Natural killer cell (primary cell): ENCODE data around the gene BCAS3. TPM values are rescaled to one million over a fixed set of nuclear protein-coding genes. Genes with fewer than 3 reads are reported as not detected.

ENCODE experiments used
- ATAC-seq, 3 donors: fragments of 150-1000 bp in 2 of 3; fragments of 200-7000 bp in 1 of 3; cut with Tn5 transposase; 1 replicate in 1 of 3; 2 replicates in 2 of 3; pipeline ENCODE4 v1.10.0; 2021; ENCODE audit warnings: mild to moderate bottlenecking in 2 of 3, moderate library complexity in 2 of 3
- DNase-seq, 2 donors: peaks; one replicate each; pipeline versions ENCODE4 v3.0.0 to v3.0.0-alpha.2; 2013 to 2021; ENCODE audit warnings: mixed read lengths in 1 of 2
- H3K27ac ChIP-seq: one replicate; pipeline ENCODE4 v1.5.1; 2013; ENCODE audit warnings: mild to moderate bottlenecking, low read length
- H3K27me3 ChIP-seq: one replicate; pipeline ENCODE4 v1.6.1; 2013; ENCODE audit warnings: low read length; ENCODE audit not compliant: control insufficient read depth, insufficient read depth
- H3K36me3 ChIP-seq: one replicate; pipeline ENCODE4 v1.6.1; 2013; ENCODE audit warnings: low read length; ENCODE audit not compliant: control insufficient read depth, insufficient read depth
- H3K4me1 ChIP-seq: one replicate; pipeline ENCODE4 v1.6.1; 2013; ENCODE audit warnings: low read length; ENCODE audit not compliant: control insufficient read depth, insufficient read depth
- H3K4me3 ChIP-seq: one replicate; pipeline ENCODE4 v1.5.1; 2013; ENCODE audit warnings: low read length
- H3K9me3 ChIP-seq: one replicate; pipeline ENCODE4 v1.6.1; 2013; ENCODE audit warnings: low read length; ENCODE audit not compliant: control insufficient read depth, insufficient read depth
- H3K27ac Mint-ChIP-seq, 2 donors: one replicate each; pipeline ENCODE4 v1.8.0; 2022; ENCODE audit warnings: mild to moderate bottlenecking in 2 of 2, mixed read lengths in 2 of 2, moderate library complexity in 1 of 2
- H3K27me3 Mint-ChIP-seq, 2 donors: one replicate each; pipeline ENCODE4 v1.8.0; 2022; ENCODE audit warnings: low read depth in 2 of 2, mixed read lengths in 2 of 2
- H3K36me3 Mint-ChIP-seq: one replicate; pipeline ENCODE4 v1.8.0; 2022; ENCODE audit warnings: mixed read lengths
- H3K4me1 Mint-ChIP-seq, 2 donors: one replicate each; pipeline ENCODE4 v1.8.0; 2022; ENCODE audit warnings: mixed read lengths in 2 of 2
- H3K4me3 Mint-ChIP-seq: one replicate; pipeline ENCODE4 v1.8.0; 2022; ENCODE audit warnings: mild to moderate bottlenecking, moderate library complexity, mixed read lengths
- H3K9me3 Mint-ChIP-seq, 2 donors: one replicate each; pipeline ENCODE4 v1.8.0; 2022; ENCODE audit warnings: mixed read lengths in 2 of 2
- CTCF ChIP-seq: fragments of 200-600 bp; IDR thresholded peaks from one replicate; pipeline ENCODE4 v1.8.0; 2022; ENCODE audit warnings: antibody characterized with exemption
- WGBS: methylation state at CpG from one replicate; pipeline ENCODE4 v1.1.7; 2013; ENCODE audit warnings: missing lambda C conversion rate; ENCODE audit not compliant: insufficient coverage; 5-methylcytosine and 5-hydroxymethylcytosine counted together
- intact Hi-C: fragments of 100-400 bp; cut with micrococcal nuclease; formaldehyde crosslinking; loops from one replicate; pipeline ENCODE4 v1.14.2; 2022
- total RNA-seq, 4 donors: library from RNA; stranded (reverse); fragments of 120-200 nt in 1 of 4; gene quantifications; one replicate each; pipeline versions ENCODE4 v1.2.3 to v1.2.4, GENCODE V29; 2013 to 2022

BCAS3 gene
- total RNA-seq, 3 donors from 2014 or later (not counting 1 experiment from before 2014, with no cell fraction given), result 60.5 to 87.8 (median 72.0) TPM

- Histone ChIP-seq H3K4me1 (peaks cover 3% of the 10 kb centered on the region), H3K4me3 (no peak overlapping the region), H3K9me3 (no peaks in the 10 kb centered on the region), H3K27ac (no peak overlapping the region), H3K27me3 (no peaks in the 10 kb centered on the region), H3K36me3 (no peaks in the 10 kb centered on the region)
- ATAC-seq (no peak), DNase-seq (no peak)
- no peaks in the 10 kb centered on the region for H3K36me3 Mint-ChIP-seq
- no peak overlapping the region for H3K27ac Mint-ChIP-seq
- no peak for TF ChIP-seq CTCF
- H3K4me3 Mint-ChIP-seq, result no peak overlapping the region
- no peaks in the 10 kb centered on the region for H3K9me3 Mint-ChIP-seq
- WGBS, result 95% methylated on average over 7 of the region's 9 CpGs
- intact Hi-C loops, result no loop called here
- H3K4me1 Mint-ChIP-seq, result peaks cover 4 to 18% of the 10 kb centered on the region in 2 donors
- H3K27me3 Mint-ChIP-seq, result no peaks in the 10 kb centered on the region
These were observed 622.2 kb downstream of the BCAS3 start for GRCh38 chr17:61299517-61300513.

- H3K9me3 ChIP-seq, result no peaks in the 10 kb centered on the region
- Mint-ChIP-seq H3K4me3 (no peak overlapping the region), H3K36me3 (no peaks in the 10 kb centered on the region), H3K27me3 (no peaks in the 10 kb centered on the region), H3K27ac (no peak overlapping the region), H3K9me3 (no peaks in the 10 kb centered on the region), H3K4me1 (peaks cover 0 to 5% of the 10 kb centered on the region in 2 donors)
- no peak overlapping the region for H3K27ac ChIP-seq
- no peak for ATAC-seq
- no peak for DNase-seq
- H3K4me3 ChIP-seq, result no peak overlapping the region
- no peak for TF ChIP-seq CTCF
- no peaks in the 10 kb centered on the region for H3K4me1 ChIP-seq
- intact Hi-C loops, result no loop called here
- H3K36me3 ChIP-seq, result no peaks in the 10 kb centered on the region
- no peaks in the 10 kb centered on the region for H3K27me3 ChIP-seq
- 88% methylated on average over 12 of the region's 12 CpGs for WGBS
These were observed 625.5 kb downstream of the BCAS3 start for GRCh38 chr17:61302953-61303816.

- peak overlapping the region in 1 of 2 donors; percentile 33 for H3K27ac Mint-ChIP-seq
- Histone ChIP-seq H3K4me3 (no peak overlapping the region), H3K9me3 (no peaks in the 10 kb centered on the region), H3K36me3 (no peaks in the 10 kb centered on the region), H3K27me3 (no peaks in the 10 kb centered on the region), H3K4me1 (no peaks in the 10 kb centered on the region), H3K27ac (no peak overlapping the region)
- H3K9me3 Mint-ChIP-seq, result no peaks in the 10 kb centered on the region
- H3K4me3 Mint-ChIP-seq, result no peak overlapping the region
- peaks cover 0 to 5% of the 10 kb centered on the region in 2 donors for H3K4me1 Mint-ChIP-seq
- no peak for TF ChIP-seq CTCF
- ATAC-seq, result no peak
- H3K27me3 Mint-ChIP-seq, result no peaks in the 10 kb centered on the region
- intact Hi-C loops, result no loop called here
- no peaks in the 10 kb centered on the region for H3K36me3 Mint-ChIP-seq
- no peak for DNase-seq
These were observed 626.1 kb downstream of the BCAS3 start for GRCh38 chr17:61303817-61304096.
